DOHH2 (cell line): Measurements from ENCODE around the gene FANCC.

Experiments
- EZH2phosphoT487 ChIP-seq: fragments of 200-600 bp; sonication (generic); IDR thresholded peaks from 2 replicates; pipeline ENCODE4 v1.6.1; 2017; ENCODE audit warnings: borderline replicate concordance, mild to moderate bottlenecking, antibody characterized with exemption, low read length, moderate library complexity, mixed read lengths
- TF ChIP-seq, protein P1 (sequence below): fragments of 200-600 bp; sonication (generic); IDR thresholded peaks from one replicate; pipeline ENCODE4 v1.5.1; 2014; ENCODE audit warnings: antibody characterized with exemption, mild to moderate bottlenecking, low read depth, low read length; ENCODE audit not compliant: poor library complexity, severe bottlenecking

DNA sequence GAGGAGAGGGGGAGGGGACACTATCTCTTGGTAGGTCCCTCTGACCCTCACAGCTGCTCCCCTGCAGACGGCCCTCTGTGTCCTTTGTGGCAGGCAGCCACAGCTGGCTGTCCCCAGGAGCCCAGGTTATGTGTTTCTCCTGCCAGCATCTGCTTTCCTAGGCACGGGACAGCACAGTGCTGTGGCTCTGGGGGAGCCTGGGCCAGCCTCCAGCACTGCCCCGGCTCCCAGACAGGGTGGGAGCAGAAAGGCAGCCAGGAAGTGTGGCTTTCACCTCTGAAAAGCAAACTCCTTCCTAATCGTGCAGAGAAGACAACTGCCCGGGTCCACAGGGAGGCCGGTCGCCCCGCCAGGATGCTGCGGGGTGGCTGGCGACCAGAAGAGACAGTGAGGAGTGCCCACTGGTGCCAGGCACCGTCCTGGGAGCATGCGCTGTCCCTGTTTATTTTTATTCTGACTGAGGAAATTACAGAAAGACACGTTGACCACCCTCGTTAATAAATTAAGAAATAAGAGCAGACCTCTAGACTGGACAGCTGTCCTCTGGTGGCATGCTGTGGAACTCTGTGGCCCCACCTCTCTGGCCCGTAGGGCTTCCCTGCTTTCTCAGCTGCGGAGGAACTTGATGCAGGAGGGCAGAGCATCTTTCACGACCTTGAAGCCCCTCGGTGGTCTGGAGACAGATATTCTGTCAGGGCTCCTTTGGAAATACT, 240.3 kb downstream of the FANCC start:
- TF ChIP-seq, protein P1, sequence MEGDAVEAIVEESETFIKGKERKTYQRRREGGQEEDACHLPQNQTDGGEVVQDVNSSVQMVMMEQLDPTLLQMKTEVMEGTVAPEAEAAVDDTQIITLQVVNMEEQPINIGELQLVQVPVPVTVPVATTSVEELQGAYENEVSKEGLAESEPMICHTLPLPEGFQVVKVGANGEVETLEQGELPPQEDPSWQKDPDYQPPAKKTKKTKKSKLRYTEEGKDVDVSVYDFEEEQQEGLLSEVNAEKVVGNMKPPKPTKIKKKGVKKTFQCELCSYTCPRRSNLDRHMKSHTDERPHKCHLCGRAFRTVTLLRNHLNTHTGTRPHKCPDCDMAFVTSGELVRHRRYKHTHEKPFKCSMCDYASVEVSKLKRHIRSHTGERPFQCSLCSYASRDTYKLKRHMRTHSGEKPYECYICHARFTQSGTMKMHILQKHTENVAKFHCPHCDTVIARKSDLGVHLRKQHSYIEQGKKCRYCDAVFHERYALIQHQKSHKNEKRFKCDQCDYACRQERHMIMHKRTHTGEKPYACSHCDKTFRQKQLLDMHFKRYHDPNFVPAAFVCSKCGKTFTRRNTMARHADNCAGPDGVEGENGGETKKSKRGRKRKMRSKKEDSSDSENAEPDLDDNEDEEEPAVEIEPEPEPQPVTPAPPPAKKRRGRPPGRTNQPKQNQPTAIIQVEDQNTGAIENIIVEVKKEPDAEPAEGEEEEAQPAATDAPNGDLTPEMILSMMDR, result no peak
- TF ChIP-seq EZH2phosphoT487, result no peak
